Ascending aorta (tissue), 2 donors: ENCODE measurements around the gene NEK10. TPM values are rescaled to one million over a fixed set of nuclear protein-coding genes. Genes with fewer than 3 reads are reported as not detected.

Source experiments
- DNase-seq, 2 donors: peaks; one replicate each; pipeline ENCODE4 v3.0.0-alpha.2; 2019; ENCODE audit warnings: low spot score in 2 of 2
- H3K27ac ChIP-seq, 2 donors: fragments of 200-600 bp; sonication (generic); one replicate each; pipeline ENCODE4 v1.5.1; 2016 to 2017; ENCODE audit warnings: mild to moderate bottlenecking in 1 of 2
- H3K27me3 ChIP-seq: fragments of 200-600 bp; sonication (generic); one replicate; pipeline ENCODE4 v1.5.1; 2017
- H3K36me3 ChIP-seq, 2 donors: fragments of 200-600 bp; sonication (generic); one replicate each; pipeline ENCODE4 v1.5.1; 2016
- H3K4me1 ChIP-seq, 2 donors: fragments of 200-600 bp; sonication (generic); one replicate each; pipeline ENCODE4 v1.5.1; 2016 to 2017; ENCODE audit warnings: mild to moderate bottlenecking in 1 of 2
- H3K4me3 ChIP-seq, 2 donors: fragments of 200-600 bp; sonication (generic); one replicate each; pipeline ENCODE4 v1.5.1; 2016 to 2017; ENCODE audit warnings: mild to moderate bottlenecking in 1 of 2
- H3K9me3 ChIP-seq, 2 donors: fragments of 200-600 bp; sonication (generic); one replicate each; pipeline ENCODE4 v1.5.1; 2016
- CTCF ChIP-seq, 3 experiments: fragments of 200-600 bp in 2 of 3; fragments of 450-650 bp in 1 of 3; sonication (generic) in 2 of 3; IDR thresholded peaks; one replicate each; pipeline ENCODE4 v1.5.1; 2016 to 2019; ENCODE audit warnings: antibody characterized with exemption in 3 of 3, mild to moderate bottlenecking in 1 of 3, moderate library complexity in 1 of 3
- intact Hi-C: fragments of 100-400 bp; cut with DNase I; formaldehyde crosslinking; loops from one replicate; pipeline ENCODE4 v1.15.1; 2023
- total RNA-seq: library from RNA; depleted of rRNA; stranded (reverse); fragments of >200 nt; gene quantifications from one replicate; pipeline ENCODE4 v1.1.0, GENCODE V29; 2016

Gene NEK10
- total RNA-seq, 1 donor from 2014 or later, result not detected

GRCh38 chr3:27385504-27385903 lies 16.3 kb upstream of the NEK10 start:
- DNase-seq, result no peak
- no peak for TF ChIP-seq CTCF (IDR thresholded peaks at IDR 0.05)
- intact Hi-C loops, result no loop called here

GRCh38 chr3:27384191-27384590 lies 15.0 kb upstream of the NEK10 start:
- no peaks in the 10 kb centered on the region for H3K9me3 ChIP-seq
- no peaks in the 10 kb centered on the region for H3K27me3 ChIP-seq
- H3K4me3 ChIP-seq, result no peak overlapping the region
- no peak overlapping the region for H3K27ac ChIP-seq
- intact Hi-C loops, result no loop called here
- no peaks in the 10 kb centered on the region for H3K4me1 ChIP-seq
- DNase-seq, result no peak
- peaks cover 21 to 40% of the 10 kb centered on the region in 2 donors for H3K36me3 ChIP-seq
- TF ChIP-seq CTCF (IDR thresholded peaks at IDR 0.05), result no peak

More at GRCh38 chr3:27385504-27385903, 16.3 kb upstream of the NEK10 start:
- H3K4me3 ChIP-seq, result no peak overlapping the region
- H3K27ac ChIP-seq, result no peak overlapping the region
- H3K27me3 ChIP-seq, result no peaks in the 10 kb centered on the region
- H3K36me3 ChIP-seq, result peaks cover 19 to 44% of the 10 kb centered on the region in 2 donors
- H3K4me1 ChIP-seq, result no peaks in the 10 kb centered on the region
- H3K9me3 ChIP-seq, result no peaks in the 10 kb centered on the region

GRCh38 chr3:27380433-27381357 lies 11.5 kb upstream of the NEK10 start:
- no peak for DNase-seq
- intact Hi-C loops, result no loop called here
- no peak for TF ChIP-seq CTCF (IDR thresholded peaks at IDR 0.05)
- H3K4me3 ChIP-seq, result no peak overlapping the region
- peaks cover 25 to 34% of the 10 kb centered on the region in 2 donors for H3K36me3 ChIP-seq
- no peaks in the 10 kb centered on the region for H3K27me3 ChIP-seq
- H3K9me3 ChIP-seq, result no peaks in the 10 kb centered on the region
- no peak overlapping the region for H3K27ac ChIP-seq
- H3K4me1 ChIP-seq, result no peaks in the 10 kb centered on the region

DNA sequence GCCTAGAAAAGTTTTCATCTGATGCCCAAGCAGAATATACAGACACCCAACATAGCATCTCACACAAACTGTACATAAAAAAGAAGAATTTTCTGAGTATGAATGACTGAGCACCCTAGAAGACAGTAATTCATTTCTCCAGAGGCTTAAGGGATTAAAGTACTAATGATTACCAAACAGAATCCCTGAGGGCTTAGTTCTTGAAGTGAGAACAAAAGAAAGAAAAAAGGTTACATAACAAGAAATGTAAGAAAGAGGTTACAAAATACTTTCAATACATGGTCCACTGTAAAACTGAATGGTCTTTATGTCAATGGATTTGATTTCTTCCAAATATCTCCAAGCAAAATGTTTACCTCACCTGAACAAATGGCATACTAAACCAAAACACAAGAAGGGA lies 9.1 kb upstream of the NEK10 start:
- H3K27me3 ChIP-seq, result no peaks in the 10 kb centered on the region
- H3K4me3 ChIP-seq, result no peak overlapping the region
- H3K4me1 ChIP-seq, result no peaks in the 10 kb centered on the region
- peaks cover 9 to 17% of the 10 kb centered on the region in 2 donors for H3K36me3 ChIP-seq
- H3K27ac ChIP-seq, result no peak overlapping the region
- intact Hi-C loops, result no loop called here
- H3K9me3 ChIP-seq, result no peaks in the 10 kb centered on the region
- no peak for DNase-seq
- no peak for TF ChIP-seq CTCF (IDR thresholded peaks at IDR 0.05)

DNA sequence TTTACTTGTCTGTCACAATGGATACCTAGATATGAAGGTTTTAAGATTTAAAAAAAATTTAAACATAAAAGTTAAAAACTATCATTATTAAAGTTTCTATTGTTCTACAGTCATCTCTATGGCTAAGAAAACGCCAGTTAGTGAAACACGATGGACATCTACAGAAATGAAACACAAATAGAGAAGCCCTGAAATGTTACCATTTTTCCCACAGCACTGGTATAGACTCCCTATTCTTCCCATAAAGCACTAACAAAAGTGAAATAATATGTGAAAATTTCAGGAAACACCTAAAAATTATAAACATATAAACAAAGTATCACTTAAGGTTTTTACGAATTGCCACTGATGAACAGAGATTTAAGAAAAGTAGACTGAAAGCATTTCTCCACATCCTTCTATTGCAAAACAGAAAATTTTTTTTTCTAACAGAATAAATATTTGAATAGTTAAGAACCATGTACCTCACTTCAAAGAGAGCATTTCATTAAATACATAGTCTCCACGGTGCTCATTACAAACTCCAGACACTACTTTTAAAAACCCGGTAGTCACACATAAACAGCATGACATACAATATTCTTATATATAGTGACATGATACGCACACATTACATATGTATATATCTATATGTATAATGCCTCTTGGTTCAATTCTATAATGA lies 7.1 kb upstream of the NEK10 start:
- H3K9me3 ChIP-seq, result no peaks in the 10 kb centered on the region
- no peaks in the 10 kb centered on the region for H3K27me3 ChIP-seq
- no peak overlapping the region for H3K4me3 ChIP-seq
- no peaks in the 10 kb centered on the region for H3K4me1 ChIP-seq
- no peak for DNase-seq
- intact Hi-C loops, result no loop called here
- no peak overlapping the region for H3K27ac ChIP-seq
- H3K36me3 ChIP-seq, result peaks cover 5 to 9% of the 10 kb centered on the region in 2 donors
- TF ChIP-seq CTCF (IDR thresholded peaks at IDR 0.05), result no peak
